ENCODE data around the gene C13orf46.

The C13orf46 gene

DNA sequence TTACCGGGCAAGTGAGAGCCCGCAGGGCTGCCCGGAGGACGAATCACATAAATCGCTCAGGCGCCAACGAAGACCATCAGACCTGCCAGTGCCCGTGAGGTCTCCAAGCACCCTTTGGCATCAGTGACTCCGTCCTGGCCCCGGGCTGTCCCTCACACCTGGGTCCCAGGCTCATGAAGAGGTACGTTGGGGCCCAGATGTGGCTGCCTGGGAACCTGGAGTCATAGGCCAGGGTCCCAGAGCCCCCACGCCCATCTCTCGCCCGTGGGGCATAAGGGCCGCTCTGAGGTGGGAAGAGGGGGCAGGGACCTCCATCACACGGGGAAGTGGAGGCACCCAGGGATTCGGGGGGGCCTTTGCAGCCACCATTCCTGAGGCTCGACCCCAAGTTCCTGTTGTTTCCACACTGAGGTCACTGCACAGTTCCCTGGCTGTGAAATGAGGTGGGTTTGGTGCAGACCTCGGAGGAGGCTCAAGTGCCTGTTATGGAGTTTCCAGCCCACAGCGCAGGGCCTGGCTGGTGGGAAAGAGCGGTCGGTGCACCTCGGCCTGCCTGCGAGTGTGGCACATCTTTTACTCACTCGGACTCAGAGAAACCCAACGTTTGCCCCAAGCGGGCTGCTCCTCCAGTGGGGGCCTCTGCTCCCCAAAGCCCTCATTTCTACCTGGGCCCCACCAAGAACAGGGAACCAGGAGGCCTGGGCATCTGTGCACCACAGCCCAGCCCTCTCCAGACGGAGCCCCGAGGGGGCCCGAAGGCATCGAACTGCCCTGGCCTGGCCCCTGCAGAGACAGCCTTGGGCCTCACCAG, 35.9 kb upstream of the C13orf46 start:
- no peak for DNase-seq

DNA sequence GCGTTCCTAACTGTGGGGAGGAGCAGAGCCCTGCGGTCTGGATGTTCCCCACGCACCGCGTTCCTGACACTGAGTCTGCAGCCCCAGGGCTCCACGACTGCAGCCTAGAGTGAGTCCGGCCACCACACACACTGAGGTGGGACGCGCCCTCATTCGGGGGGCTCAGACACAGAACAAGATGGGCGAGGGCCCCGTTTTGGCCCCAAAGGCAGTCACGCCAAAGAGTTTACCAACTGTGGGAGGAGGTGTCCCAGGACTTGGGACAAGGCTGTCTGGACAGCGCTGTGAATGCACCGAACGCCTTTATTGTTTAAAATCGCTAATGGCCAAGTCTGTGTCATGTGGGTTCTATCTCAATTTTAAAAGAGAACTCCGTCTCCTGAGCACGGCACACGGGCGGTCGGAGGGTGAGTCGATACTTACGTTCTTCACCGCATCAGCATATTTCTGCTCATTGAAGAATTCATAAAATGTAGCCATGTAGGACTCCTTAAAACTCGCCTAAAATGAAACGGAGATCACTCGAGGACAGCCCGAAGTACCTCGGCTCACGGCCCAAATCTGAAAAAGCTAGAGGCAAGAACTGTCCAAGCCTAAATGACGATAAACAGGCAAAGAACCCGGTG, 35.2 kb upstream of the C13orf46 start:
- DNase-seq = no peak

DNA sequence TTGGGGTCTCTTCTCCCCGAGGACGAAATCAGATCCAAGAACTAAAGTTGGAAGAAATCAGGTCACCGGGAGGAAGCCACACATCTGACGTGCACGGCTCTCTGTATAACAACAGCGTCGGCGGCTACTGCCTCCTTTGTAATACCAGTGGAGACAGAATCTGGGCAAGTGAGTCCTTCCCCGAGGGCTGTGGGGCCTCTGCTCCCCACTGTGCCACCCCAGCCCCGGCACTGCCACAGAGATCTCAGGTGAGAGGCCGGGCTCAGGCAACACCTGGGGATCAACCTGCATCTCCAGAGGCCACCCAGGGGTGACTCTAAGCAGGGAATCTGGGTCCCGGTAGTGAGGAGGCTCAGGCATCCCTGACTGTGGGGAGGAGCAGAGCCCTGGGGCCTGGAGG, 33.7 kb upstream of the C13orf46 start:
- DNase-seq = no peak

DNA sequence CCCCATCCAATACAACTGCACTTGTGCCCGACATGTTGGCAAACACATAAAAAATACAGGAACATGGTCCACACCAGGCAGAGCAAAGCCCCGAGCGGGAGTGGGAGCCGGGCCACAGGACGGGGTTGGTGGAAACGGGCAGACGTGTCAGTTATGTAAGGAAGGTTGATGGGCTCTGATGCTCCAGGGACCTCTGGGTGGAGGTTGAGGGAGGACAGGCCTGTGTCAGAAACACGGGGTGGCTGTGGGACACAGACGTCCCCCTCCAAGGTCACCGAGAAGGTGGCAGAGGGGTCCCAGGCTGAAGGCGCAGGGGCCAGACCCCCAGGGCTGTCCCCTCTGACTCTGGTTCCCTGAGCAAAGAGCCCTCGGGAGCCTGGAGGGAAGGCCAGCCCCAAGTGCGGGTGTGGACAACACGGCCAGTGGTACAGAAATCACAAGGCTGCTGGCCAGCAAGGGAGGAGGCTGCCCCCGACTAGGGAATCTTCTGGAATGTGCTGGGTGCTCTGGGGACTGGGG, 31.4 kb upstream of the C13orf46 start:
- no peak for DNase-seq

DNA sequence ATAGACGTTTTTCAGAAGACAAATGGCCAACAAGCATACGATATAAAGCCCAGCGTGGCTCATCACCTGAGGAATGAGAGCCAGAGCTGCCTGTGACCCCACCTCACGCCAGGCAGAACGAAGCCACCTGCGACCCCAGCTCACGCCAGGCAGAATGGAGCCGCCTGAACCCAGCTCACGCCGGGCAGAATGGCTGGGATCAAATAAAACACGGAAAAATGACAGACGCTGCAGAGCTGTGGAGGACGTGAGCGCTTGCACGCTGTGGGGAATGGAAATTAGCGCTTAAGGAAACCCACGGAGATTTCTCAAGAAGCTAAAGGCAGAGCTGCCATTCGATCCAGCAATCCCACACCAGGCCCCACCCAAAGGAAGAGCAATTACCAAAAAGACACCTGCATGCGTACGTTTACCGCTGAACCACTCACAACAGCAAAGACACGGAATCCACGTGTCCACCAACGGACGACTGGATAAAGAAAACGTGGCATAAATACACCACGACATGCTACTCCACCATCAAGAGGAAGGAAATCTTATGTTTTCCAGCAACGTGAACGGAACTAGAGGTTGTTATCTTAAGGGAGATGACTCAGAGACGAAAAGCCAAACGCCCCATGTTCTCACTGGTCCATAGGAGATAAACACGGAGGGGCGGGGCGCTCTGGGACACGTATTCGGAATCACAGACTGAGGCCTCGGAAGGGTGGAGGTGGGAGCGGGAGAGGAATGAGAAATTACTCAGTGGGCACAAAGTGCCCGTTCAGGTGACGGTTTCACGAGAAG, 30.7 kb upstream of the C13orf46 start:
- DNase-seq = no peak

DNA sequence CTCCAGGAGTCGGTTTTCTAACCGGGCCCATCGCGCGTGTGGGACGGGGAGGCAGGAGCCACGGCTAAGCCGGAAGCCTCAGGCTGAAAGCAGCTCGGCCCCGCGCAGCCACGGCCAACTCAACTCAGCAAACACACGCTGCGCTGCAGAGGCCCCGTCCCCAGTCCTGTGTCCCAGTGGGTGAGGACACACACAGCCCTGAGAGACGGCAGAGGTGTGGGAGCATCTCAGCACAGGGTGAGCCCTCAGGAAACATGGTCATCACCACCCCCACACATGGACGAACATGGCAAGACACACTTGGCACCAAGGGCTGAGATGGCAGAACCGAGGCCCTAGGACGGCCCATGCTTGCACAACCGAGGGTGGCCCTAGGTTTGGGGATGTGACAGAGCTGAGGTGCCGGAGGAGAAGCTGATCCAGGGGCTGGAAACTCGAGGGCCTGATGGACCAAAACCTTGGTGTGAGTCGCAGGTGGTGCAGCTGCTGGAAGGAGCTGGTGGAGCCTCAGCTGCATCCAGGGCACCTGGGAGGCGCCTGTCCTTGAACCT, 29.0 kb upstream of the C13orf46 start:
- no peak for DNase-seq

DNA sequence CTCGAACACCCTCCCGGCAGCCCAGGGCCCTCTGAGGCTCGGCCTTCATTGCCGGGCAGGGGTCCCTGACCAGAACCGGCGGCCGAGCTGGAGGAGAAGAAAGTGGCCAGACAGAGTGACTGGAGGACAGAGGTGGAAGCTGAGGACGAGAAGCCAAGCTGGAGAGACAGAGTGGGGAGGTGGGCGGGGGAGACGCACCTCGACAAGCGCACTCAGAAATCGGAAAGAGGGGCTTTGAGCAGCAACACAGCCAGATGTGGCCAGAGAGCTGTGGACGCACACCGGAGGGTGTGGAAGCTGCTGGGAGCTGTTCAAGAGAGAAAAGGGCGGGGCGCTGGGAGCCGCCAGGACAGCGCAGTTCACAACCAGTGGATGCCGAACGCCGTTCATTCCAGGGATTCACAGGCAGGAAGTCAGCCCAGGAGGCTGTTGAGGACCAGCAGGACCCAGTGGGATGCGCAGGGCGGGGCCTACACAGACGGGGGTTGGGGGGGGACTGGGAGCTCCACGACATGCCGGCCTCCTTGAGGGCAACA, 28.2 kb upstream of the C13orf46 start:
- no peak for DNase-seq

DNA sequence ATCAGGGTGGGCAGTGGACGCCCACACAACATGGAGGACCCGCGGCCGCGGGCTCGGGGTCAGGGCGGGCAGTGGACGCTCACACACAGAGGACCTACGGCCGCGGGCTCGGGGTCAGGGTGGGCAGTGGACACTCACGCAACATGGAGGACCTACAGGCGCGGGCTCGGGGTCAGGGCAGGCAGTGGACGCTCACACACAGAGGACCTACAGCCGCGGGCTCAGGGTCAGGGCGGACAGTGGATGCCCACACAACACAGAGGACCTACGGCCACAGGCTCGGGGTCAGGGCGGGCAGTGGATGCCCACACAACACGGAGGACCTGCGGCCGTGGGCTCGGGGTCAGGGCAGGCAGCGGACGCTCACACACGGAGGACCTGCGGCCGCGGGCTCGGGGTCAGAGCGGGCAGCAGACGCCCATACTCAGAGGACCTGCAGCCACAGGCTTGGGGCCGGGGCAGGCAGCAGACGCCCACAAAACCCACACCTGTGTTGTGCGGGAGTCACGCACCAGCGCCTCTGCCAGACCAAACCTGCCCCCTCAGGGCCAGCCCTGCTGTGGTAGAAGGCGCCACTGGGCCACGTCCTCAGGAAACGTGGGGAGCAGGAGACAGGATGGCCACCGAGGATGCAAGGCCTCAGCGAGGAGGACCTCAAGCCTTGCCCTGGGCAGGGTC, 27.6 kb upstream of the C13orf46 start:
- no peak for DNase-seq

DNA sequence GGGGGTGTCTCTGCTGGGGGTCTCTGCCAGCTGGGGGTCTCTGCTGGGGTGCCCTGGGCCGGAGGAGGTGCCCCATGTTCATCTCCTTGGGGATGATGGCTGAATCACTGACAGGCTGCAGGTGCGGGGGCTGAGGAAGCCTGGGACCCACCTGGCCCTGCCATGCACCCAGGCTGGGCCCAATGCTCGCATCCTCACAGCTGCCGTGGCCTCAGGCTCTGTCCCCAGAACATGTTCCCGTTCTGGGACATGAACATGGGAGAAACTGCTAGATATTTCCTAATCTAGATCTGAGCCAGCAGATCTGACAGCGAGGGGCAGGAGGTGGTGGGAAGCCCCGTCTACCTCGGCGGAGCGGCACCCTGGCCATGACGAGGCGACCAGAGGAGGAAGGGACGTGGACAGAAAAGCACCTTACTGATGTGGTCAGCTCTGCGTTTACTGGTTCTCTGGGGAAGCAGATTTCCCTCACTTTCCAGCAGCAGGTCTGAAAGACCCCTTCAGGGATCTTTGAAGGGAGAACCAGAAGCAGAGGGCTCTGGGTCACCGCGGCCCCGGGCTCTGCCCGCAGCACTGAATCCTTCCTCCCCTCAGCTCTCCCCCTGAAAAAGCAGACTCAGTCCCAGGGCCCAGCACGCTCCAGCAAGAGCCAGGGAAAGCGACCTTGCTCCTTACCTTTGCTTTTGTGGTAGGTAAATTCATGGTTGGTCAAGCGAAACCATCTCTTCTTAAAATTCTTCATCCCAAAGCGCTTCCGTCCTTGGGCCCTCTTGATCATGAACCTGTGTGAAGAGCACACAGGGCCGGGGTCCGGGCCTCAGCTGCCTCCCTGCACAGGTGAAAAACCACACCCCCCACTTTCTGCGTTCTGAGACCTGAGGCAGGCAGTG, 26.5 kb upstream of the C13orf46 start:
- no peak for DNase-seq

DNA sequence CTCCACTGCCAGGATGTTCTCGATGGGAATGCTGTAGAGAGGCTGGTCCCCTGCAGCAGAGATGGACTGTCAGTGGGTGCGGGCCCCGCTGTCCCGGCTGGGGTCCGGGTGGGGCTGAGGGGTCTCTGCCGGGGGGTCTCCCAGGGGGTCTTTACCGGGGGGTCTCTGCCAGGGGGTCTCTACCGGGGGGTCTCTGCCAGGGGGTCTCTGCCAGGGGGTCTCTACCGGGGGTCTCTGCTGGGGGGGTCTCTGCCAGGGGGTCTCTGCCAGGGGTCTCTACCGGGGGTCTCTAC, 25.7 kb upstream of the C13orf46 start:
- no peak for DNase-seq

DNA sequence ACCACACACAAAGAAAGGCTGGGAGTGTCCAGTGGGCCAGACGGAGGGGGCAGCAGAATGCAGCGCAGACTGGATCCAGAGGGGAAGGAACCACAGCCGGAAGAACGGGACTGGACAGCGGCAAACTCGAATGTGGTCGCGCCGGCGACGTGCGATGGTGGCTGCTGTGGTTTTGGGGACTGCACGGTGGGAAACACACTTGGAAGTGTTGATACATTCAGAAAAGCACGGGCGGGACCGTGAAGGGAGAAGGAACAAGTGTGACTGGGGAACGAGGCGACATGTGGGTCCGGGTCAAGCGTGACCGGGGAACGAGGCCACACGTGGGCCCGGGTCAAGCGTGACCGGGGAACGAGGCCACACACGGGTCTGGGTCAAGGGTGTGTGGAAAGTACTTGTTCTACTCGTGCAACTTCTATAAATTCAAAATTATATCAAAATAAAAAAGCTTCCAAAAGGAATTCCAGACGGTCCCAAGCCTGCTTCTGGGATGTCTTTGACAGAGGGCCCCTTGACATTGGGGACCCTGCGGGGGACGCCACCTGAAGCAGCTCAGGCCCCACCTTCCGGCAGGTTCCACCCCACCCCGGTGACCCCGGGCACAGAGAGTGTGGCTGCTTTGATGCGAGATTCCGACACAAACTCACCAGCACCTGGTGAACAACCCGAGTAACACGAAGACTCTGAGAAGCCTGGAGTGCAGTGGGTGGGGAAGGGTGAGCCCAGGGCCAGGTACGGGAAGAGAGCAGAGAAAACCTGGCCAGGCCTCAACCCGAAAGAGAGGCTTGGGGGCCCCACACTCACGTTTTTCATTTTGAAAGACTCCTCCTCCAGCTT, 25.1 kb upstream of the C13orf46 start:
- DNase-seq = no peak

DNA sequence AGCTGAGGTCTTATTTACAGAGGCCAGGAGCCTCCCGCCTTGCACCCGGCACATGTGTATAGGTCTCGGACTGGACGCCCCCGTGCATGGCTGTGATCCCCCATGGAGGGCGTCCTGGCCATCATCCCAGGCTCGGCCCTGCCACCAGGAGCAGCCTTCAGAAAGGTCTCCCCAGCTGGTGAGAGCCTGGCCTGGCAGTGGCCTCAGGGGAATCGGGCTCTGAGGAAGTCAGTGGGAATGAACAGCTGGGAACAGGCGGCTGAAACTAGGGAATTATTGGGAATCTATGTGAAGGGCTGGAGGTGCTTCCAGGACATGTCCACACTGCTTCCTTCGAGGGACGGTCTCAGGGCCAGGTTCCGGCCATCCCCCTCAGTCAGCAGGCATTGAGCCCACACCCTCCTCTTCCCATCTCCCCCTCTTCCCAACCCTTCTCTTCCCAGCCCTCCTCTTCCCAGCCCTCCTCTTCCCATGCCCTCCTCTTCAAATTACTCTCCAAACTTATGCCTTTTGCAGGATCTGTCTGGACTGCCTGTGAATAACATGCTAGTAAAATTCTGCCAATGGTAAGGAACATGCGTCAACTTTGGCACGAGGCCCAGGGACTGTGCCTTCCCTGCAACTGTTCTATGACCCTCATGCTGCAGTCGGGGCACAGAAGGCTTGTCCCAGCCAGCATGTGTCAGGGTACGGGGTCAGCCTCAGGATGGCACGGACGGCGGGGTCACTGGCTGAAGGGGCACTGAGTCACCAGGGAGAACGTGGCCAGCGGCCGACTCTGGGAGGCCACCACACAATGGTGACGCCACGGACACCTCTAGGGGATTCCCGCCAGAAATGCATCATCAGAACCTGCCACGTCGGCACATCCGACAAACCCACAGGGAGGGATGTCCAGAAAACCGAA, 24.2 kb upstream of the C13orf46 start:
- DNase-seq = no peak

DNA sequence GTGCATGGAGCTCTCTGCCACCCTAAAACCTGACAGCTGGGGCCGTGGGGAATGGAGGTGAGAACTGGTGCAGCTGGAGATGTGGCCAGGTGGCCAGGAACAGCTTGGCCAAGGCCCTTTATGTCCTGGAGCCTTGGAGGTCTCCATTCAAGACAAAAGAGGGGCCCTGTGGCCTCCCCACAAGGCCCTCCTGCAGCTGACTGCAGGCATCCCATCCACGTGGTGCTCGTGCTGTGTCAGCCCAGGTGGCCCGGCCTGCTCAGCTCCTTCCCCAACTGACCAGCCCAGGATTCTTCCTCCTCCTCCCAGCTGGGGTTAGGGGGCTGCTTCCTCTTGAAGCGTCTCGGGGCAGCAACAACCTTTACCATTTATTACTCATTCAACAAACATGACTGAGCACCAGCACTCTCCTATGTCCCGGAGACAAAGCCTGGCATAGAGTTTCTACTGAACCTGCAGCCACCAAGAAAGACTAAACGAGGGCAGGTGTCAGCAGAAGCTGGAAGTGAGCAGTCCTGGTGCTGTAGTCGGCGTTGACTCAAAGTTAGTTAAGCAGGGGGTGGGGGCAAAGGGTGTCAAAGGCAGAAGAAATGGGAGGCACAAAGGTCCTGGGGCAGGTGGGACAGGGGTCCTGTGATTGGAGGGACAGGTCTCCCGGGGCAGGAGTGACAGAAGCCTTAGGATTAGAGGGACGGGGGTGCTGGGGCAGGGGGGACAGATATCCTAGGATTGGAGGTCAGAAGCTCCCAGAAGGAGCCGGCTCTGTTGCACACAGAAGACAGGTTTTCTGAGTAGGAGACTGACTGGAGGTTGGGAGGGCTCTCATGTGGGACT, 23.3 kb upstream of the C13orf46 start:
- DNase-seq = no peak

DNA sequence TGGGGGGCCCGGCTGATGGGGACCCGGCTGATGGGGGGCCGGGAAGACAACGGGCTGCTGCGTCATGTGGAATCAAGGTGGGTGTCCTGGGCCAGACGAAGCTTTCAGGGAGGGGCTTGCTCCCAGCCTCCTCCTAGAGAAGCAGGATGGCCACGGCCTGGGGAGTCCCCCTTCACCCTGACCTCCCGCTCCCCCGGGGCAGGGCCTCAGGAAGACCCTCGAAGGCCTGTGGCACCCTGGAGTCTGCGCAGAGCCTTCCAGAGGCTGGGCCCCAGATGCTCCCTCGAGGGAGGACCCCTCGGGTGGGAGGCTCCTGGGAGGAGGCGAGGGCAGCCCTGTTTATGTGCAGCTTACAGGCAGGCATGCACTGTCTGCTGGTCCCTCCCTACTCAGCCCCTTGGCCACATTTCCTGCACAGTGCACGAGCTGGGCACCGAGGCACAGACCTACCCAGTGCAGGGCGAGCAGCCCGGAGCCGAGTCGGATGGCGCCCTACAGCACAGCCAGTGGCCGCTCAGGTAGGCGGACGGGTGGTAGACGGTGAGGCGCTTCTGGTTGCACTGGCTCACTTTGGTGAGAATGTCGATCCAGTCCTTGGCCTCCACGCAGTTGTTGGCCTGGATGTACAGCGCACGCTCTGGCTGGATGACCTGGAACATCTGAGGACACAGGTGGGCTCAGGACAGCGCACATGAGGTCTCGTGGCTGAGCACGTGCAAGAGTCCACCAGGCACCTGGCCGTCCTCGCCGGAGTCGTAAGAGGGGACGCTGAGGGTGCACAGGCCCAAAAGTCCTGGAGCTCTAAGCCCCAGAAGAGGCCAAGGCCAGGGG, 22.4 kb upstream of the C13orf46 start:
- no peak for DNase-seq

DNA sequence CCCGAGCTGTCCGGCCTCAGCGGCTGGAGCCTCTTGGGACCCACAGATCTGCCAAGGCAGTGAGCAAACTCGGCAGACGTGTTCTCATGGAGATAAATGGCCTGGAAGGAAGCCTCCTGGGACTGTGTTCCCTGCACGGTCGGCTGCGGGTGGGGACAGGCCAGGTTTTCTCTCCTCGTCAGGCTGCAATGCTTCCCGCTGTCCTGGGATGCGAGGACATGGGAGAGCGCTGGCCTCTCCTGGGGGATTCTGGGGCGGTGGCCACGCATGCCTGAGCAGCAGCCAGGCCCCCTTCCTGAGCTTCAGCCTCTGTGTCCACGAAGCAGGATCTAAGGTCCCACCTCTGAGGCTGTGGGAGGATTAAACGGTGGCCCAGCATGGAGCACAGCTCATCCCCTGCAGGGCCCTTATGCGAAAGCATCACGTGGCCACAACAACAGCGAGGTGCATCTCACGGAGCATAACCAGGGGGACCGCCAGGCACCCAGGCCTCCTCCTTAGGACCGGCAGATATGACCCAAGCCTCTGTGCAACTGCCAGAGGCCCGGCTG, 21.2 kb upstream of the C13orf46 start:
- DNase-seq = no peak

DNA sequence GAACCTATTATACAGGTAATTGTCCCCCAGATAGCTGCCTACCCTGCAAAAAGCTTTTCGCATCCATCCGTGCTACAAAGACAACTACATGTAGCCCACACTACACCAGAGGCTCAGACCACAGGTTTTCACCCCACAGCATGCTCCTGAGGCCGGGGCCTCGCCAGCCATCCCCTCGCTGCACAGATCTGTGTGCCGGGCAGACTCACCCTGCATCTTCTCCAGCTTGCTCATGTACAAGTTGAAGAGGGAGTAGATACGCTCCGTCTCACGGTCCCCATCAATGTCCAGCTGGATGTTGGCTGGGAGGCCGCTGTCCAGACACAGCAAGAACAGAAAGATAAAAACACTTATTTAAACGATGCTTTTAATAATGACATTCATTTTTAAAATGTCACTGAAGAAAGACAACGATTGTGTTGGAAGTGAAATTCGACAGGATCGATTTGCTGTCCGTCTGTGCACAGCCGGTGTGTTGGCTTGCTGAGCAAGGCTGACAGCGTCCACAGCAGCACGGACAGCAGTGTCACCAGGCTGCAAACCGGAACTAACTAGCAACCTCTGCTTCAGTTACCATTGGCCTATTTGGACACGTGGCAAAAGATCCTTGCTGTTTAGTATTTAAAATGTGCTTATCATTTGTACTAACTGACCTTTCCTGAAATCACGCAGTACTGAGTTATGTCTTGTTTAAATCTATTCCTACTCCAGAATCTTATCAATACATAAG, 18.6 kb upstream of the C13orf46 start:
- DNase-seq = no peak

Data from CD4-positive, alpha-beta T cell treated with Interleukin-15 for 1 hour (primary cell).